GM21528 (cell line): ENCODE data around the gene PCSK5.

Experiments
- ATAC-seq: cut with Tn5 transposase; IDR thresholded peaks from one replicate; pipeline ENCODE4 v1.9.1; 2021; ENCODE audit warnings: mild to moderate bottlenecking, moderate library complexity; ENCODE audit not compliant: unreplicated experiment, low FRiP score

The PCSK5 gene

DNA sequence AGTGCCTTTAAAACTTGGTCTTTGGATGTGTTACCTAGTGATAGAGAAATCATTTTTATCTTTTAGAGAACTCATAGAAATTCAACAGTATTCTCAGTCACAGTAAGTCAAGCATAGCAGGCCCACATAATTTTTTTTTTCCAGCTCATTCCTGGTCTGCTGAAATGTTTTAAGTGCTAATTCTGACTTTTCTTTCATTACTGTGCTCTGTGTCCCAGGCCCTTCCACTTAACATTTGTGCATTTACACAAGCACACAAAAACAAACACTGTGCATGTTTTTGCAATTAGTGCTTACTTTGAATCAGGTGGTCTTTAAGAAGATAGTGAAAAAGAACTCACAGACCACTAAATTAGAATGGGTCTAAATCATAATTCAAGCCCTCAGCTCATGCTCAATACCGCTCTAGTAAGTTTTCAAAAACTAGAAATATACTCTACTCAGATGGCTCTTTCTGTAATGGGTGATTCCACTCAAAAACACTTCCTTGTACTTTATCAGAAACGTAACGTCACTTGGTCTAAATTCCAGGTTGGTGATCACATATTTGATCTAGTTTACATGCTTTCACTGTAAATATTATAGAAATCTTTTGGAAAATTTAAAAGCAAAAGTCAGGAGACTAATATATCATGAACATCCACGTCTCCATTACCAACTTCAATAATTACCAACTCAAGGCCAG lies 107.8 kb downstream of the PCSK5 start:
- no peak for ATAC-seq

DNA sequence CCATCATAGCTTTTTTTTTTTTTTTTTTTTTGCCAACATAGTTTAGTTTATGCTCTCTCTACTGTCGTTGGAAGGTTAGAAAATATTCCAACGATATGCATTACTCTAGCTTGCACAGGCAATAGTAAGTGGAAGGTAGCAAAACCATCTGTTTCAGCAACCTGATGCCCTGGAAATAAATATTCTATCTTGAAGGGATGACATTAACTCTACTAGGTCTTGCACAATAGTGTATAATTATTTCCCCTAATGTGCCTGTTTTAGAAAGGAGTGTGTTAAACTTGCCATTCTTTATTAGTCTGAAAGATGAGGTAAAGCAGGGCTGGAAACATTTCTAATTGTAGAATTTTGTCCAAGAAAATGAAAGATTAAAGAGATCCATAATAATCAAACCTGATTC lies 111.0 kb downstream of the PCSK5 start:
- ATAC-seq: no peak

- no peak for ATAC-seq
Measured at GRCh38 chr9:76003041-76003440, 112.6 kb downstream of the PCSK5 start.

DNA sequence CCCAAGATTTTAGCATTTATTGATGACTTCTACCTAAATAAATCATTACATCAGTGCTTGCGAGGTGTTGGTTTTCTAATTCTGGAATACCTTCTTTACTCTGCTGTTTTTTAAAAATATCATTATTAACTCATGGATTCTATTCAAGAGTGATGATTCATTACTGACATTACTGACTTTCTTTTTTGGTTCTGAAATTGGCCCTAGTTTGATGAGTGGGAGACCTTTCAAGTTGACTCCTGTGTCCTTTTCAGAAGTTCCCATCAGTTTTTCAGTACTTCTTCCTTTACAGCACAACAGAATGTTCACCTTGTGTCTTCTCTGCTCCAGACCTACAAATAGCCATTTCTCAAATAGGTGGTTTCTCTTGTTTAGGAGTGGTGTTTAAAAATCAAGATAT lies 114.1 kb downstream of the PCSK5 start:
- no peak for ATAC-seq

- no peak for ATAC-seq
Measured at GRCh38 chr9:76007935-76008334, 117.5 kb downstream of the PCSK5 start.

DNA sequence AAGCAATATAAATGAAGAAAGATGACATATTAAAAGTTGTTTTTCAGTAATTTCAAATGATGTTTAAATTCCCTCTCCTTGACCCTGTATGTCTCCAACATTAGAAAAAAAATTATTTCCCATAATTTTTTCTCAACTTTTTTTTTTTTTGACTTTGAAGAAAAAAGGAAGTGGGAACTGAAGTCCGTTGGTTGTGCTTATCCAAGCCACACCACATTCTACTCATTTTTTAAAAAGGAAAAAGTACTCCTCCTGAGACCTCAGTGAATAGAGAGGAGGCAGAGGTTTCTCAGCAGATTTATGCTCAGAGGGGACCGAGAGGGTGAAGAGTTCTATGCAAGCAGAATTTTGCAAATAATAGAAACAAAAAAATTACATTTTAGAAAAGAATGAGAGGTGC lies 123.3 kb downstream of the PCSK5 start:
- ATAC-seq: no peak

DNA sequence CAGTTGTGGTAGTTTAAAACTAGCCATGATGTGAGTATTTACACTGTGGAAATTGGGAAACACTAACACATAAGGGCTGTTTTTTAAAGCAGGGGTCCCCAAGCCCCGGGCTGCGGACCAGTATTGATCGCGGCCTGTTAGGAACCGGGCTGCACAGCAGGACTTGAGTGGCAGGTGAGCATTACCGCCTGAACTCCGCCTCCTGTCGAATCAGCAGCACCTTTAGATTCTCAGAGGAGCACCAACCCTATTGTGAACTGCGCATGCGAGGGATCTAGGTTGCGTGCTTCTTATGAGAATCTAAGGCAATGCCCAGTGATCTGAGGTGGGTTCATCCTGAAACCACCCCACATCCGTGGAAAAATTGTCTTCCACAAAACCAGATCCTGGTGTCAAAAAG lies 127.8 kb downstream of the PCSK5 start:
- no peak for ATAC-seq

DNA sequence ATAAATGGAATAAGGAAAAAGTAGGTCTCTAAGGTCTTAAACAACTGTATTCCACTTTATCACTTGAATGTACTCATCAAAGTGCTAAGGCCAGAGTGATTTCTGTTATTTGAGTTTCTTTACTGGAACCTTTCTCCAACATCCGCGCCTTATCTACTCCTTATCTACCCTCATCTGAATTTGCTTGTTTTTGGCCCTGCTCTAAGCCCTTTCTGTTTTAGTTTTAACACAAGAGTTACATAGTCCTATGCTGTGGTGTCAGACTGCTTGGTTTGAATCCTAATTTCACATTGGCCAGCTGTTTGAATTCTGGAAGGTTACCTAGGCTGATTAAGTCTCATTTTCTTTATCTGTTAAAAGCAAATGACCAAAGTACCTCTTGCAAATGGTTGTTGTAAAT lies 128.3 kb downstream of the PCSK5 start:
- ATAC-seq: no peak

- ATAC-seq: no peak
Measured at GRCh38 chr9:76020652-76021051, 130.2 kb downstream of the PCSK5 start.

DNA sequence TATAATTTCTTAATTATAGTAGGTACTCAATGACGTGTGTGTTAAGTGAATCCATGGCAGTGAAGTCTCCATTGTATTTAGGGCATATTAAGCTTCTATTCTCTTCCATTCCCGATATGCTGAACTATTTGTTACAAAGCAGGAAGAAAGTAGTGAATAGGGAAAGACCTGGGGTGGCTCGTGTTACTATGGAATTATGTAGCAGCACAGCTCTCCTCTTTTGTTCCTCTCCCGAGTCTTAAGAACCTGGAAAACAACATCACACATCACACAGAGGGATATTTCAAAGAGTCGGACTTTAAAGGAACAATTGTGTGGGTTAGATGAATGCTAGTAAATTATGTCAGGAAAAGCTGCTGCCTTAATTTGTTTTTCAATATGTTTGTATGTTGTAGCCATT lies 131.8 kb downstream of the PCSK5 start:
- no peak for ATAC-seq

DNA sequence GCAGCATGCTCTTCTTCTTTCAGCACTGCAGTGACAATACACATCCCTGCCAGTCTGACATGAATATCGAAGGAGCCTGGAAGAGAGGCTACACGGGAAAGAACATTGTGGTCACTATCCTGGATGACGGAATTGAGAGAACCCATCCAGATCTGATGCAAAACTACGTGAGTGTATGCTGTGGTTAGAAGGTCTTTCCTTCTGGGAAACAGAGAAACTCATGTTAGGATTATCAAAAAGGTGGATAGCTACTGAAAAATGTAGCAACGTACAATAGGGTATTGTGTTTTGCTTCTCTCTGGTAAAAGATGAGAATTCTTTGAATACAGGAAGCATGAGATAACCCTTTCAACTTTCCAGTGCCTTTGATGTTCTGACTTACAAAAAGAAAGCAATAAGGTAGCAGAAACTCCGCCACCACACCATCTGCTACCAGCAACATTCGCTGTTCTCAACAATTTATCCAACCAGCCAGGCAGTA lies 133.3 kb downstream of the PCSK5 start:
- ATAC-seq: no peak

DNA sequence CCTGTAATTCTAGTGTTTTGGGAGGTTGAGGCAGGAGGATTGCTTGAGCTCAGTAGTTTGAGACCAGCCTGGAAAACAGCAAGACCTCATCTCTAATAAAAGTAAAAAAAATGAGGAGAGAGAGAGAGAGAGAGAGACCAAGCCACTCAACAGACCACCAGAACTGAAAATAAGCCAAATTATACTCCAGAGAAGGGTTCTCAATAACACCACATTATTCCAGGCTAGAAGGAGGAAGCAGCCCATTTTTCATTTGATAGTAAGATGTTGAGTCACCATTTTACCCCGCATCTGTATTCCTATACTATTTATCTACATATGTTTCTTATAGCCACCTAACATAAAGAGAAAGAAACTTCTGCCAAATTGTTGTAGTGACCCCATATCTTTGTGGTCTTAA lies 134.8 kb downstream of the PCSK5 start:
- no peak for ATAC-seq

GRCh38 chr9:76026796-76027195 lies 136.3 kb downstream of the PCSK5 start:
- no peak for ATAC-seq

- ATAC-seq: no peak
Measured at GRCh38 chr9:76027416-76027815, 136.9 kb downstream of the PCSK5 start.

DNA sequence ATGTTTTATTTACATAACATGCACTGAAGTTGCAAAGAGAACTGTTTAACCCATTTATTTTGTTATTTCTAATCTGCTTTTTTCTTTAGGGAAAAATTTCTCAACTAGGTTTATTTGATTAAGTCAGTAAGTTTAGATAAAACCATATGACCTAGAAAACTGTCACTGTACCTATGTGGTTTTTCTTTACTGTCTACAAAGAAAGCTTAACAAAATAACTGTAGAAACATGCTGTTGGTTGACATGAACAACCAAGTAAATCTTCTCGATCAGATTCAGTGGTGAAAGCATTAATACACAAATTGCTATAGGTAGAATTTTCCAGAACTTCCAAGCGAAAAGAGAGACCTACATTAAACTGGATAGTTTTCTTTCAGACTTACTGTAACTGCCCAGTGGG lies 137.4 kb downstream of the PCSK5 start:
- ATAC-seq: no peak

- no peak for ATAC-seq
Measured at GRCh38 chr9:76032038-76032796, 141.7 kb downstream of the PCSK5 start.

- ATAC-seq: no peak
Measured at GRCh38 chr9:76032797-76033373, 142.4 kb downstream of the PCSK5 start.

- no peak for ATAC-seq
Measured at GRCh38 chr9:76034049-76034448, 143.6 kb downstream of the PCSK5 start.

- no peak for ATAC-seq
Measured at GRCh38 chr9:76036762-76037161, 146.3 kb downstream of the PCSK5 start.

DNA sequence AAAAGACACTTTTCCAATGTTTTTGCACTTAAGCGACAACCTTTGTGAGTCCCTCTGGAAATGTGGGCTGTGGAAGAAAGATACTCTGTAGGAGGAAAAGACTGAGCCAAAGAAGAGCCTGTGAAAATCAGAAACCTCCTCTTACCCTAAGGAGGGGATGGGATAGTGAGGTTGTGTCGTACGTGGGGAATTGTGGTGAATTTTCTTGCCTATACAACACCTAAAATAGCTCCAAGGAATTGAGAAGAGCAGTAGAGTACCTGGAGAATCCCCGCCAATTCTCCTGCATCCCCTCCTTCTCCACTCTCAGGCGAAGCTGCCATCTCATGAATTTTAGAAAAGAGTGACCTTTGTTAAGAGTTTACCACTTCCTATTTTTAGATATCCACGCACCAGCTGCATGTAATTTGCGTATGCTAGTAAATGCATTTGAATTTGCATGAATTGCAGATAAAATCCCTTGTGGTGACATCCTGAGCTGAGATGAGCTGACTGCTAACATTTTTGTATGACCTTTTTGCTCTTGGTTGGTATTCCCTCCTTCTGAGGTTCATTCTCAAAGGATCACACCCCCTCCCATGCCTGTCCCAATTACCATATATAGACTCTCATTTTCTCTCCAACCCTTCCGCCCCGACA lies 147.2 kb downstream of the PCSK5 start:
- no peak for ATAC-seq

DNA sequence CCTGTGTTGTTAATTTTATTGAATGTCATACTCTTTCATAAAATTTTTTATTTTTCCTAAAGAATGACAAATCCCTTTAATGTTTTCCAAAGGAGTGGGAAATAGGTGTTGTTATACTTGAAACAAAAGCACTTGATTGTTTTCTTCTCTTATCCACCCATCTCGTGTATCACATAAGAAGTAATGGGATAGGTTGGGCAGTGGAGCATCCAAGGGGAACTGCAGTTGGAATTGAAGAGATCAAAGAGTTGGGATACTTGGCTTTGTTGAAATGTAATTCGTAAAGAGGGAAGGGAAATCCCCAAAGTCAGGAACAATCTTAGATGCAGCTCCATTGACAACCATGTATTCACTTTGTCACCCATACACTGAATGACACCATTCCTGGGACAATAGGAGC lies 148.0 kb downstream of the PCSK5 start:
- no peak for ATAC-seq
